Mucosa of rectum (tissue), 2 donors: ENCODE data around the gene PLAAT2.
"Not testable (repeated sequence)": the region's sequence is repeated elsewhere in the genome, so short reads cannot be mapped to it uniquely, and the experiment has no call there.

Experiments
- H3K27ac ChIP-seq, 2 donors: one replicate each; pipeline ENCODE4 v1.7.0; 2013; ENCODE audit warnings: inconsistent platforms in 2 of 2, low read depth in 2 of 2, low read length in 2 of 2
- H3K27me3 ChIP-seq, 2 donors: one replicate each; pipeline ENCODE4 v1.7.0; 2013; ENCODE audit warnings: low read length in 2 of 2; ENCODE audit not compliant: control insufficient read depth in 2 of 2, insufficient read depth in 2 of 2
- H3K36me3 ChIP-seq, 2 donors: one replicate each; pipeline ENCODE4 v1.7.0; 2013; ENCODE audit warnings: low read length in 2 of 2; ENCODE audit not compliant: control insufficient read depth in 2 of 2, insufficient read depth in 2 of 2
- H3K4me1 ChIP-seq, 2 donors: one replicate each; pipeline ENCODE4 v1.7.0; 2013; ENCODE audit warnings: low read length in 2 of 2, mild to moderate bottlenecking in 1 of 2; ENCODE audit not compliant: control insufficient read depth in 2 of 2, insufficient read depth in 2 of 2
- H3K4me3 ChIP-seq, 2 donors: one replicate each; pipeline ENCODE4 v1.7.0; 2013; ENCODE audit warnings: low read length in 2 of 2
- H3K9ac ChIP-seq, 2 donors: one replicate each; pipeline ENCODE4 v1.7.0; 2013; ENCODE audit warnings: low read length in 2 of 2, low read depth in 1 of 2, mild to moderate bottlenecking in 1 of 2
- H3K9me3 ChIP-seq, 2 donors: one replicate each; pipeline ENCODE4 v1.7.0; 2013; ENCODE audit warnings: low read length in 2 of 2; ENCODE audit not compliant: control insufficient read depth in 2 of 2
- donor health status: healthy.
- donor health status: Normal muscosa, but diverticular disease.

Gene PLAAT2

DNA sequence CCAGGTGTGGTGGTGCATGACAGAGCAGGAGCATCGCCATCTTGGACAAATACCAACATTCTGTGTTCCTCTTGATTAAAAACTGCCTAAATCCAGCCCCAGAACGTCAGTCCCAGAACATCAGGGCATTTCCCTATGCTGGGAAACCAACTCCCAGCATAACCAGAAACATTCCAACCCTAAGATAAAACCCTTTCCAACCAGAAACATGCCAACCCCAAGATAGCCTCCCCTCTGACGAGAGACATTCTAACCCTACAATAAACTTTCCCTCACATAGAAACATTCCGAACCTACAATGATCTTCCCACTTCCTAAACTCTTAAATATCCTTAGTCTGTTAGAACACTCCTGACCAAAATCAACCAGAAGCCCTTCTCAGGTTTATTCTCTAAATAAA is 15.0 kb downstream of the PLAAT2 start:
- Histone ChIP-seq H3K9ac (no peak overlapping the region), H3K4me1 (no peaks in the 10 kb centered on the region), H3K27me3 (no peaks in the 10 kb centered on the region), H3K27ac (no peak overlapping the region), H3K9me3 (no peaks in the 10 kb centered on the region), H3K4me3 (no peak overlapping the region), H3K36me3 (peaks cover 0 to 10% of the 10 kb centered on the region in 2 donors)

DNA sequence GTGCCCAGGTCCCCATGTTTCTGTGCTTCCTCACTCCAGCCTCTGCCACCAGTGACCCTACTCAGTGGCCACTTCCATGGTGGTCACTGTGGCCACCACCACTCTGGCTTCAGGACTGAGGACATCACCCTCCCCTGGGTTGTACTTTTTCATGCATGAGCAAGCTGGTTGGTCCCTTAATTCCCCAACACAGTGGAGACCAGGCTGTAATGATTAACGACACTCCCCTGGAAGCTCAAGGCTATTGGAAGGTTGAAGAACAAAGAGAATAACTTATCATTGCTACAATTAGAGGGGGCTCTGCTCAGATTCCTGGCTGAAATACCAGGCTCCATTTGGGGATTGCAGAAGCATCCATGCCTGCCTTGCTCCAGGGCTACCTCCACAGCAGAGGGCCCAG is 16.1 kb downstream of the PLAAT2 start:
- no peaks in the 10 kb centered on the region for H3K27me3 ChIP-seq
- H3K9me3 ChIP-seq: no peaks in the 10 kb centered on the region
- no peak overlapping the region for H3K9ac ChIP-seq
- no peaks in the 10 kb centered on the region for H3K4me1 ChIP-seq
- H3K4me3 ChIP-seq: no peak overlapping the region
- H3K36me3 ChIP-seq: peaks cover 0 to 10% of the 10 kb centered on the region in 2 donors
- no peak overlapping the region for H3K27ac ChIP-seq

DNA sequence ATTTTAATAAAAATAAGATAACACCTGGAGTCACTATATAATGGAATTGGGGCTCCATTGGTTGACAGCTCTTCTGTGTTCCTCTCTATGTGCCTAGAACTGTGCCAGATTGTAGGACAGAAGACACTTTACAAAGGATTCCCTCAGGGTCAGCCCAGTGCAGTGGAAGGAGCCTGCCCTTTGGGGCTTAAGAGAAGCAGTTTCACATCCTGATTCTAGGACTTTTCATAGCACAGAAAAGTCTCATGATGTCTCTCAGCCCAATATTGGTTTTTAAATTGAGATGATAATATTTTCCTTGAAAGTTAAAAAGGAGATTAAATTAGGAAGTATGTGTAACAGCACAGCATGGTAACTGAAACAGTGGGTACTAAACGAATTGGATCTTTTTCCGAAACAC is 19.5 kb downstream of the PLAAT2 start:
- Histone ChIP-seq H3K4me1 (peaks cover 0 to under 1% of the 10 kb centered on the region in 2 donors), H3K4me3 (no peak overlapping the region), H3K36me3 (peaks cover 0 to 10% of the 10 kb centered on the region in 2 donors), H3K27me3 (no peaks in the 10 kb centered on the region), H3K9ac (no peak overlapping the region), H3K27ac (no peak overlapping the region), H3K9me3 (no peaks in the 10 kb centered on the region)

DNA sequence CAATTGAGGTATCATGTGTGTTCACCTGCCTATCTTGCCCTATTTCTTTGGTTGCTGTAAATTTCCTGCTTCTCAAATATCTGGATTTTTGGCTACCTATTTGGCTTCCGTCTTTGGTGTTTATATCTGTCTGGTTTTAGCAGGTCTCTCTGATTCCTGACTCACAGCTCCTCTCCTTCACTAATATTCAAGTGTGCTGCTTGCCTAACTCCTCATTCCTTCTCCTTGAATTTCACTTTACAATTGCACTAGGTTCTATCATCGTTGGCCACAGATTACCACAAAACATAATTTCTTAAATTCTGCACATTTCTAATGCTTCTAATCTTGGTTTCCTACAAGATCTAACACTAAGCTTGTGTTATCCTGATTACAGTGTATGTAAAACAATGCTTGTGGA is 20.7 kb downstream of the PLAAT2 start:
- not testable (repeated sequence) for H3K27me3 ChIP-seq, H3K4me3 ChIP-seq, H3K9me3 ChIP-seq, H3K9ac ChIP-seq, H3K27ac ChIP-seq
- Histone ChIP-seq H3K4me1 (peaks cover 6 to 13% of the 10 kb centered on the region in 2 donors), H3K36me3 (peaks cover 0 to 10% of the 10 kb centered on the region in 2 donors)

- H3K9ac ChIP-seq: peak overlapping the region; percentile 69 to 79
Measured at GRCh38 chr11:63537293-63538101, 25.7 kb downstream of the PLAAT2 start.

DNA sequence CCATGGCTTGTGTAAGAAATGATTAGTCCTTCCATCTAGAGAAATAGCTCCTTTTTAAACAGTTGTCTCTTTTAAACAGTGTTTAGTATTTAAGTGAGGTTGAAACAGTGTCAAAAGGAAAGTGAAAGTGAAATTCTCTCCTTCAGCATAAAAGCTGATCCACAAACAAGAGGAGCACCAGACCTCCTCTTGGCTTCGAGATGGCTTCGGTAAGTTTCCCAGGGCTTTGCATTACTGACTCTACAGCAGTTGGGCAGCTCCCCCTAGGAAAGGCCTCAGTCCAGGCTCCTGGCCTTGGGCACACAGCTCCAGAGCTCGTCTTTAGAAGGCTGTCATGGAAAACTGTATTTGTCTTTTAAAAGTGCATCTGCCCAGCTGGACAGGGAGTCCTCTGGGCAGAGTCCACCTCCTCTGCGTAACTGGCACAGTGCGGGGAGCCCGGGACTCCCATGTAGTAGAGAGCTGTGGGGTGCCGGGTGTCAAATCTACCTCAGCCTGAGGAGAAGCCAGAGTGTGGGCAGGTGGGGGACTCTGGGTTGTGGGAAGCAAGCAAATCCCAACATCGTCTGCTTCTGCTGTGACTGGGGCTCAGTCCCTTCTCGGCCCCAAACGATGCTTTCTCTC is 26.4 kb downstream of the PLAAT2 start, which contains the start of gene PLAAT4:
Gene PLAAT4, plus strand, starts transcription at position 140 of the 624 bp plus-strand sequence. Its CDS starts 61 bp downstream, at position 201.
- Histone ChIP-seq H3K4me3 (peak within 1 kb of the TSS; percentile 81 to 85), H3K9ac (peak within 1 kb of the TSS; percentile 69 to 79), H3K27ac (peak within 1 kb of the TSS; percentile 75 to 85), H3K36me3 (no peaks in the 10 kb centered on the region), H3K4me1 (peaks cover 13 to 33% of the 10 kb centered on the region in 2 donors), H3K27me3 (no peaks in the 10 kb centered on the region), H3K9me3 (no peaks in the 10 kb centered on the region)

More at GRCh38 chr11:63537293-63538101, 25.7 kb downstream of the PLAAT2 start:
- Histone ChIP-seq H3K4me1 (peaks cover 13 to 33% of the 10 kb centered on the region in 2 donors), H3K27me3 (no peaks in the 10 kb centered on the region), H3K4me3 (peak overlapping the region; percentile 81 to 85), H3K36me3 (no peaks in the 10 kb centered on the region), H3K27ac (peak overlapping the region; percentile 75 to 85), H3K9me3 (no peaks in the 10 kb centered on the region)

DNA sequence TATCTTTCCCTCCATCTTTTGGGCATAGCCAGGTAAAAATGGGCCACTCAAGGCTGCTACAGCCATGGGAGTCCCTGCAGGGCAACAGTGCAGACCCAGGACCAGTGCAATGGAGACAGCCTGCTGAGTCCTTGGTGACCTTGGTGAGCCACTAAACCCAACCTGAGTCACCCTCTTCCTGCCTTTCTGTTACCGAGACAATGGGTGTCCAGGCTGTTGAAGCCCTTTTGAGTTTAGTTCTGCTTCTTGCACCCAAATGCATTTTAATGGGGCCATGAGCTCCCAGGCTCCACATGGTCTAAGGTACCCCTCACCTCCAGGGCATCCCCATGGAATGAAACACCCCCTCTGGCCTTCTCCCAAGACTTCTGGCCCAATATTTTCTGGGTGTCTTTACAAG is 27.4 kb downstream of the PLAAT2 start:
- peak overlapping the region in 1 of 2 donors; percentile 85 for H3K27ac ChIP-seq
- H3K36me3 ChIP-seq: no peaks in the 10 kb centered on the region
- H3K27me3 ChIP-seq: no peaks in the 10 kb centered on the region
- H3K9me3 ChIP-seq: no peaks in the 10 kb centered on the region
- H3K9ac ChIP-seq: no peak overlapping the region
- H3K4me3 ChIP-seq: no peak overlapping the region
- H3K4me1 ChIP-seq: peaks cover 17 to 33% of the 10 kb centered on the region in 2 donors

DNA sequence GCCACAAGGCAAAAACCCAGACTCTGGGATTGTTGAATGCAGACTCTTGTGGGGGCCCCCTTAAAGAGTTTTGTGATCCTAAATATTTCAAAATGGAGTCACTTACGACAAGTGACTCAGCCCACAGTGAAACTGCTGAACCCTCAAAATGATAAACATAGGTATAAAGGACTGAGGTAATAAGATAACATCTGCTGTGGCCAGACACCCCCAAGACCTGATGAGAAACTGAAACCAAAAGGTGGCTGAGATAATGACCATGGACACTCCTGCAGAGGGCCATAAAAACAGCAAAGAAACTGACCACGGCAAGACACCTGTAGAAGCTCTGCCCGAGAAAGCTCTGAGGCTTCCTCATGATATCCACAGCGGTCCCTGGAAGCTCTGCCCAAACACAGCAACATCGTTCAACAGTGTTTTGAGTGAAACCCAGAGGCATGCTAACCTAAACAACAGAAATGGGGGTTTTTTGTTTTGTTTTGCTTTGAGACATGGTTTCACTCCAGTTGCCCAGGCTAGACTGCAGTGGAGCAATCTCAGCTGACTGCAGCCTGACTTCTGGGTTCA is 28.2 kb downstream of the PLAAT2 start:
- H3K36me3 ChIP-seq: no peaks in the 10 kb centered on the region
- no peaks in the 10 kb centered on the region for H3K9me3 ChIP-seq
- H3K9ac ChIP-seq: no peak overlapping the region
- no peaks in the 10 kb centered on the region for H3K27me3 ChIP-seq
- no peak overlapping the region for H3K4me3 ChIP-seq
- H3K4me1 ChIP-seq: peaks cover 17 to 33% of the 10 kb centered on the region in 2 donors
- H3K27ac ChIP-seq: peak overlapping the region; percentile 19 to 44

GRCh38 chr11:63534076-63534475 is 29.1 kb downstream of the PLAAT2 start:
- Histone ChIP-seq H3K9ac (no peak overlapping the region), H3K9me3 (no peaks in the 10 kb centered on the region), H3K4me1 (peaks cover 17 to 33% of the 10 kb centered on the region in 2 donors), H3K27me3 (no peaks in the 10 kb centered on the region), H3K4me3 (no peak overlapping the region), H3K27ac (no peak overlapping the region), H3K36me3 (no peaks in the 10 kb centered on the region)
